ENCODE results near the gene BCL11A. TPM values are rescaled to one million over a fixed set of nuclear protein-coding genes. Genes with fewer than 3 reads are reported as not detected.

Gene BCL11A
- total RNA-seq, 1 experiment from 2014 or later, result 0.33 TPM

DNA sequence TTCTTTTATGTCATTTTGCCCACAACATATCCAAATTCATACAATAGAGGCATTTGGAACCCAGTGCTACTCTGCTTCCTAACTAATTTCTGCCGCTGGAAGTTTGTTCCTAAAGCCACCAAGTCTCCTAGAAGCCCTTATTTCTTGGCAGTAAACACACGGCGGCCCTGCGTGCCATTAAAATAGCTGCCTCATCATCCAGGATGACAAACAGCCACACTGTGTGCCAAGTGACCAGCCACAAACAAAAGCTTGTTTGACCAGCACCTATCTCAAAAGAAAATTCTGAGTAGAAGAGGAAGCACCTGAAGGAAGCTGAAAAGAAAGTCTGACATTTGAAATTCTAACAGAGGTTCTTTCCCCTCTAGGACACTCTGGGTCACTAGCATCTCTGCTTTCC is 64.2 kb downstream of the BCL11A start:
- ChIA-PET POLR2A (no interaction called here), CTCF (no interaction called here)
- intact Hi-C loops (cut with micrococcal nuclease; ENCODE audit: unreplicated experiment) (no loop called here), in situ Hi-C loops (cut with HindIII; ENCODE audit: low pct_unique_long_range_greater_than_20kb, low sequenced_read_pairs) (no loop called here)
- ATAC-seq (no peak), DNase-seq (ENCODE audit: low read depth, low spot score) (no peak)
- Histone ChIP-seq H3K36me3 (ENCODE audit: control insufficient read depth, insufficient read depth, low read length) (no peaks in the 10 kb centered on the region), H3K4me3 (ENCODE audit: low read depth in 2 of 2, low read length in 2 of 2) (no peak overlapping the region), H3K9me3 (ENCODE audit: control insufficient read depth, insufficient read depth, low read depth, low read length) (no peaks in the 10 kb centered on the region), H3K4me1 (ENCODE audit: control insufficient read depth, insufficient read depth, low read length) (no peaks in the 10 kb centered on the region), H3K27me3 (ENCODE audit: control insufficient read depth, insufficient read depth, low read length) (peaks cover 8% of the 10 kb centered on the region; the same call in 1 of the 2 replicates), H3K27ac (ENCODE audit: low read length) (no peak overlapping the region)
- no TSS peak for BruUV-seq (replicated peaks)
- no peak for TF ChIP-seq REST (IDR thresholded peaks at IDR 0.05; ENCODE audit: insufficient read depth in 1 of 2, low read depth in 2 of 2, low read length in 1 of 2)
- TF ChIP-seq, protein P1, sequence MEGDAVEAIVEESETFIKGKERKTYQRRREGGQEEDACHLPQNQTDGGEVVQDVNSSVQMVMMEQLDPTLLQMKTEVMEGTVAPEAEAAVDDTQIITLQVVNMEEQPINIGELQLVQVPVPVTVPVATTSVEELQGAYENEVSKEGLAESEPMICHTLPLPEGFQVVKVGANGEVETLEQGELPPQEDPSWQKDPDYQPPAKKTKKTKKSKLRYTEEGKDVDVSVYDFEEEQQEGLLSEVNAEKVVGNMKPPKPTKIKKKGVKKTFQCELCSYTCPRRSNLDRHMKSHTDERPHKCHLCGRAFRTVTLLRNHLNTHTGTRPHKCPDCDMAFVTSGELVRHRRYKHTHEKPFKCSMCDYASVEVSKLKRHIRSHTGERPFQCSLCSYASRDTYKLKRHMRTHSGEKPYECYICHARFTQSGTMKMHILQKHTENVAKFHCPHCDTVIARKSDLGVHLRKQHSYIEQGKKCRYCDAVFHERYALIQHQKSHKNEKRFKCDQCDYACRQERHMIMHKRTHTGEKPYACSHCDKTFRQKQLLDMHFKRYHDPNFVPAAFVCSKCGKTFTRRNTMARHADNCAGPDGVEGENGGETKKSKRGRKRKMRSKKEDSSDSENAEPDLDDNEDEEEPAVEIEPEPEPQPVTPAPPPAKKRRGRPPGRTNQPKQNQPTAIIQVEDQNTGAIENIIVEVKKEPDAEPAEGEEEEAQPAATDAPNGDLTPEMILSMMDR (IDR thresholded peaks at IDR 0.05), result no peak
- TF ChIP-seq SIN3A (IDR thresholded peaks at IDR 0.05; ENCODE audit: borderline replicate concordance, insufficient read depth, low read depth, low read length), result no peak
- no peak for TF ChIP-seq TCF7L2 (IDR thresholded peaks at IDR 0.05; ENCODE audit: low read depth, low read length)
- TF ChIP-seq POLR2AphosphoS5 (IDR thresholded peaks at IDR 0.05; ENCODE audit: low read depth, low read length), result no peak

- in situ Hi-C loops (cut with HindIII; ENCODE audit: low pct_unique_long_range_greater_than_20kb, low sequenced_read_pairs) (no loop called here), intact Hi-C loops (cut with micrococcal nuclease; ENCODE audit: unreplicated experiment) (no loop called here)
- H3K36me3 ChIP-seq (ENCODE audit: control insufficient read depth, insufficient read depth, low read length), result no peaks in the 10 kb centered on the region
- BruUV-seq (replicated peaks), result no TSS peak
- peaks cover 8% of the 10 kb centered on the region for H3K27me3 ChIP-seq (ENCODE audit: control insufficient read depth, insufficient read depth, low read length)
- no peak for ATAC-seq
- H3K4me3 ChIP-seq (ENCODE audit: low read depth in 2 of 2, low read length in 2 of 2), result no peak overlapping the region
- DNase-seq (ENCODE audit: low read depth, low spot score), result no peak
- H3K9me3 ChIP-seq (ENCODE audit: control insufficient read depth, insufficient read depth, low read depth, low read length), result no peaks in the 10 kb centered on the region
- POLR2A ChIA-PET, result no interaction called here
- H3K27ac ChIP-seq (ENCODE audit: low read length), result no peak overlapping the region
- TF ChIP-seq, protein P1 (IDR thresholded peaks at IDR 0.05), result no peak
- no peak for TF ChIP-seq REST (IDR thresholded peaks at IDR 0.05; ENCODE audit: insufficient read depth in 1 of 2, low read depth in 2 of 2, low read length in 1 of 2)
- no peaks in the 10 kb centered on the region for H3K4me1 ChIP-seq (ENCODE audit: control insufficient read depth, insufficient read depth, low read length)
- CTCF ChIA-PET, result no interaction called here
Observed at GRCh38 chr2:60488291-60488690, 65.2 kb downstream of the BCL11A start.
